HepG2 (cell line): ENCODE results near the gene RNASE7. TPM values are rescaled to one million over a fixed set of nuclear protein-coding genes. Genes with fewer than 3 reads are reported as not detected.

Source experiments
- ATF1 ChIP-seq: IDR thresholded peaks from 2 replicates; pipeline ENCODE4 v1.6.1; 2016; ENCODE audit warnings: mild to moderate bottlenecking, control low read depth
- GFI1 ChIP-seq: sonication (generic); formaldehyde crosslinking; IDR thresholded peaks from 2 replicates; pipeline ENCODE4 v1.5.0; 2020; ENCODE audit warnings: missing genetic modification reagents, mild to moderate bottlenecking, borderline replicate concordance
- KDM2A ChIP-seq: sonication (generic); formaldehyde crosslinking; IDR thresholded peaks from 2 replicates; pipeline ENCODE4 v1.4.0; 2020; ENCODE audit warnings: low read depth, missing genetic modification reagents, borderline replicate concordance
- KLF13 ChIP-seq: sonication (generic); formaldehyde crosslinking; IDR thresholded peaks from 2 replicates; pipeline ENCODE4 v1.4.0; 2020; ENCODE audit warnings: mild to moderate bottlenecking, missing genetic modification reagents
- PATZ1 ChIP-seq: sonication (generic); formaldehyde crosslinking; IDR thresholded peaks from 2 replicates; pipeline ENCODE4 v1.4.0; 2020; ENCODE audit warnings: missing genetic modification reagents
- PRDM4 ChIP-seq: sonication (generic); formaldehyde crosslinking; IDR thresholded peaks from 2 replicates; pipeline ENCODE4 v1.9.0; 2021; ENCODE audit warnings: missing genetic modification reagents, borderline replicate concordance
- ZNF841 ChIP-seq: sonication (generic); formaldehyde crosslinking; IDR thresholded peaks from 2 replicates; pipeline ENCODE4 v1.8.1; 2023; ENCODE audit warnings: missing genetic modification reagents, borderline replicate concordance
- polyA plus RNA-seq, 8 experiments: library from polyadenylated mRNA; depleted of rRNA in 3 of 8; stranded (reverse) in 7 of 8; unstranded in 1 of 8; fragments of >200 nt; fragmentation: Illumina TruSeq in 4 of 8; extraction: Trizol in 4 of 8; gene quantifications; 2 replicates each; pipeline versions ENCODE4 v1.2.1 to v1.2.3, GENCODE V29; 2011 to 2016; ENCODE audit warnings: low read depth in 4 of 8, missing spikeins in 1 of 8, mixed read lengths in 1 of 8; ENCODE audit not compliant: insufficient read depth in 1 of 8
- total RNA-seq, 5 experiments: library from RNA; depleted of rRNA; stranded (reverse); fragments of >200 nt; fragmentation: Illumina TruSeq; extraction: Trizol; gene quantifications; 2 replicates each; pipeline ENCODE4 v1.2.3, GENCODE V29; 2016; ENCODE audit warnings: low read depth in 1 of 5
- TF ChIP-seq, protein P1 (sequence below): sonication (generic); formaldehyde crosslinking; IDR thresholded peaks from 2 replicates; pipeline ENCODE4 v1.8.1; 2022; ENCODE audit warnings: mild to moderate bottlenecking, missing genetic modification reagents
- TF ChIP-seq, protein P2 (sequence below): sonication (generic); formaldehyde crosslinking; IDR thresholded peaks from 2 replicates; pipeline ENCODE4 v1.9.0; 2022; ENCODE audit warnings: missing genetic modification reagents, mild to moderate bottlenecking, borderline replicate concordance
- TF ChIP-seq, protein P3 (sequence below): sonication (generic); formaldehyde crosslinking; IDR thresholded peaks from 2 replicates; pipeline ENCODE4 v1.4.0; 2020; ENCODE audit warnings: mild to moderate bottlenecking, missing genetic modification reagents, borderline replicate concordance
- TF ChIP-seq, protein P4 (sequence below): IDR thresholded peaks from 2 replicates; pipeline ENCODE4 v1.6.1; 2016; ENCODE audit warnings: control low read depth
- TF ChIP-seq, protein P5 (sequence below): sonication (generic); formaldehyde crosslinking; IDR thresholded peaks from 2 replicates; pipeline ENCODE4 v1.5.0; 2020; ENCODE audit warnings: mild to moderate bottlenecking, missing genetic modification reagents

The RNASE7 gene
- total and polyA plus RNA-seq, 2 of the 13 experiments (the other 11 are each of a cell fraction or from before 2014, with no cell fraction given), result 0.04 TPM; not detected in 1

GRCh38 chr14:21068521-21069387 is 26.6 kb downstream of the RNASE7 start (continued):
- TF ChIP-seq GFI1 (CRISPR knock-in tag) (no peak), PATZ1 (peak; percentile 45), ZNF841 (CRISPR knock-in tag) (no peak), KDM2A (peak; percentile 43; the same call in 1 of the 2 replicates), ATF1 (CRISPR knock-in tag) (no peak), KLF13 (CRISPR knock-in tag) (peak; percentile 79; the same call in 1 of the 2 replicates), PRDM4 (CRISPR knock-in tag) (no peak)
- TF ChIP-seq, protein P1, sequence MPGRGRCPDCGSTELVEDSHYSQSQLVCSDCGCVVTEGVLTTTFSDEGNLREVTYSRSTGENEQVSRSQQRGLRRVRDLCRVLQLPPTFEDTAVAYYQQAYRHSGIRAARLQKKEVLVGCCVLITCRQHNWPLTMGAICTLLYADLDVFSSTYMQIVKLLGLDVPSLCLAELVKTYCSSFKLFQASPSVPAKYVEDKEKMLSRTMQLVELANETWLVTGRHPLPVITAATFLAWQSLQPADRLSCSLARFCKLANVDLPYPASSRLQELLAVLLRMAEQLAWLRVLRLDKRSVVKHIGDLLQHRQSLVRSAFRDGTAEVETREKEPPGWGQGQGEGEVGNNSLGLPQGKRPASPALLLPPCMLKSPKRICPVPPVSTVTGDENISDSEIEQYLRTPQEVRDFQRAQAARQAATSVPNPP (CRISPR knock-in tag), result no peak
- TF ChIP-seq, protein P2, sequence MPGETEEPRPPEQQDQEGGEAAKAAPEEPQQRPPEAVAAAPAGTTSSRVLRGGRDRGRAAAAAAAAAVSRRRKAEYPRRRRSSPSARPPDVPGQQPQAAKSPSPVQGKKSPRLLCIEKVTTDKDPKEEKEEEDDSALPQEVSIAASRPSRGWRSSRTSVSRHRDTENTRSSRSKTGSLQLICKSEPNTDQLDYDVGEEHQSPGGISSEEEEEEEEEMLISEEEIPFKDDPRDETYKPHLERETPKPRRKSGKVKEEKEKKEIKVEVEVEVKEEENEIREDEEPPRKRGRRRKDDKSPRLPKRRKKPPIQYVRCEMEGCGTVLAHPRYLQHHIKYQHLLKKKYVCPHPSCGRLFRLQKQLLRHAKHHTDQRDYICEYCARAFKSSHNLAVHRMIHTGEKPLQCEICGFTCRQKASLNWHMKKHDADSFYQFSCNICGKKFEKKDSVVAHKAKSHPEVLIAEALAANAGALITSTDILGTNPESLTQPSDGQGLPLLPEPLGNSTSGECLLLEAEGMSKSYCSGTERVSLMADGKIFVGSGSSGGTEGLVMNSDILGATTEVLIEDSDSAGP (CRISPR knock-in tag), result peak; percentile 46; the same call in 1 of the 2 replicates
- TF ChIP-seq, protein P3, sequence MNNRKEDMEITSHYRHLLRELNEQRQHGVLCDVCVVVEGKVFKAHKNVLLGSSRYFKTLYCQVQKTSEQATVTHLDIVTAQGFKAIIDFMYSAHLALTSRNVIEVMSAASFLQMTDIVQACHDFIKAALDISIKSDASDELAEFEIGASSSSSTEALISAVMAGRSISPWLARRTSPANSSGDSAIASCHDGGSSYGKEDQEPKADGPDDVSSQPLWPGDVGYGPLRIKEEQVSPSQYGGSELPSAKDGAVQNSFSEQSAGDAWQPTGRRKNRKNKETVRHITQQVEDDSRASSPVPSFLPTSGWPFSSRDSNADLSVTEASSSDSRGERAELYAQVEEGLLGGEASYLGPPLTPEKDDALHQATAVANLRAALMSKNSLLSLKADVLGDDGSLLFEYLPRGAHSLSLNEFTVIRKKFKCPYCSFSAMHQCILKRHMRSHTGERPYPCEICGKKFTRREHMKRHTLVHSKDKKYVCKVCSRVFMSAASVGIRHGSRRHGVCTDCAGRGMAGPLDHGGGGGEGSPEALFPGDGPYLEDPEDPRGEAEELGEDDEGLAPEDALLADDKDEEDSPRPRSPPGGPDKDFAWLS (CRISPR knock-in tag), result no peak
- TF ChIP-seq, protein P4, sequence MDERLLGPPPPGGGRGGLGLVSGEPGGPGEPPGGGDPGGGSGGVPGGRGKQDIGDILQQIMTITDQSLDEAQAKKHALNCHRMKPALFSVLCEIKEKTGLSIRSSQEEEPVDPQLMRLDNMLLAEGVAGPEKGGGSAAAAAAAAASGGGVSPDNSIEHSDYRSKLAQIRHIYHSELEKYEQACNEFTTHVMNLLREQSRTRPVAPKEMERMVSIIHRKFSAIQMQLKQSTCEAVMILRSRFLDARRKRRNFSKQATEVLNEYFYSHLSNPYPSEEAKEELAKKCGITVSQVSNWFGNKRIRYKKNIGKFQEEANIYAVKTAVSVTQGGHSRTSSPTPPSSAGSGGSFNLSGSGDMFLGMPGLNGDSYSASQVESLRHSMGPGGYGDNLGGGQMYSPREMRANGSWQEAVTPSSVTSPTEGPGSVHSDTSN (CRISPR knock-in tag), result no peak
- TF ChIP-seq, protein P5, sequence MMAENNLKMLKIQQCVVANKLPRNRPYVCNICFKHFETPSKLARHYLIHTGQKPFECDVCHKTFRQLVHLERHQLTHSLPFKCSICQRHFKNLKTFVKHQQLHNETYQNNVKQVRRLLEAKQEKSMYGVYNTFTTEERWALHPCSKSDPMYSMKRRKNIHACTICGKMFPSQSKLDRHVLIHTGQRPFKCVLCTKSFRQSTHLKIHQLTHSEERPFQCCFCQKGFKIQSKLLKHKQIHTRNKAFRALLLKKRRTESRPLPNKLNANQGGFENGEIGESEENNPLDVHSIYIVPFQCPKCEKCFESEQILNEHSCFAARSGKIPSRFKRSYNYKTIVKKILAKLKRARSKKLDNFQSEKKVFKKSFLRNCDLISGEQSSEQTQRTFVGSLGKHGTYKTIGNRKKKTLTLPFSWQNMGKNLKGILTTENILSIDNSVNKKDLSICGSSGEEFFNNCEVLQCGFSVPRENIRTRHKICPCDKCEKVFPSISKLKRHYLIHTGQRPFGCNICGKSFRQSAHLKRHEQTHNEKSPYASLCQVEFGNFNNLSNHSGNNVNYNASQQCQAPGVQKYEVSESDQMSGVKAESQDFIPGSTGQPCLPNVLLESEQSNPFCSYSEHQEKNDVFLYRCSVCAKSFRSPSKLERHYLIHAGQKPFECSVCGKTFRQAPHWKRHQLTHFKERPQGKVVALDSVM (CRISPR knock-in tag), result peak; percentile 89; the same call in 1 of the 2 replicates
